ENCODE data around the gene TRIM13. TPM values are rescaled to one million over a fixed set of nuclear protein-coding genes. Genes with fewer than 3 reads are reported as not detected.

TRIM13 gene
- total RNA-seq, 1 experiment from 2014 or later = 45.4 TPM

DNA sequence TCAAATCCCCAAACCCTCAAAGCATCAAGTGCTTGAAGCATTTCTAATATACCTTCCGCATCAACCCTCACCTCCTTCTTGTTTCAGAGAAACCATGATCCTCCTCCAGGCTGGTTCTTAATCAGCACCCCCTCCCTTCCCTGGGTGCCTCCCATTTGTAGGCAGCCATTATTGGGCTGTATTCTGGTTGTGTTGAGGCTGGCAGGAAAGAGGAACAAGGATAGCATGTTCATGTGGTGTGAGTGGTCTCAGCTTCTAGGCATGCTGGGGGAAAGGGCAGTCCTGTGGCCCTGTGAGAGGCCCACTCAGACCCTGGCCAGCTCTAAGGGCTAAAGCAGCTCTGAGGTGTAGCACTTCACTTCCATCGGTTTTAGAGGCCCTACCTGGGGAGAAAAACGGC lies 18.9 kb upstream of the TRIM13 start:
- Histone ChIP-seq H2BK15ac (ENCODE audit: low read depth, low read length) (no peak overlapping the region), H3K27me3 (ENCODE audit: insufficient read depth, low read length) (no peaks in the 10 kb centered on the region), H2BK12ac (ENCODE audit: insufficient read length, low read depth, low read length) (no peak overlapping the region), H3K4me2 (ENCODE audit: insufficient read depth, insufficient read length, low read length) (no peak overlapping the region), H4K8ac (replicated peaks; ENCODE audit: insufficient read length, low read depth, low read length) (no peak overlapping the region), H2BK120ac (ENCODE audit: low read depth, low read length, poor library complexity, severe bottlenecking) (no peak overlapping the region), H2BK20ac (ENCODE audit: low read depth, low read length, poor library complexity, severe bottlenecking) (no peak overlapping the region), H3K9me3 (ENCODE audit: control insufficient read depth, low read depth, low read length) (no peaks in the 10 kb centered on the region), H3T11ph (ENCODE audit: low read length) (no peak overlapping the region), H3K18ac (ENCODE audit: insufficient read length, low read depth, low read length) (no peak overlapping the region), H3K9ac (ENCODE audit: extremely low read depth, insufficient read length, low read length) (no peak overlapping the region), H4K5ac (ENCODE audit: insufficient read length, low read depth, low read length) (no peak overlapping the region), H3K79me1 (ENCODE audit: insufficient read depth, low read depth, low read length, poor library complexity, severe bottlenecking) (no peaks in the 10 kb centered on the region), H3K14ac (ENCODE audit: insufficient read depth, low read length) (no peak overlapping the region), H2AFZ (ENCODE audit: low read length) (no peak overlapping the region), H3K4me1 (ENCODE audit: insufficient read depth, low read length) (no peaks in the 10 kb centered on the region), H3K27ac (ENCODE audit: insufficient read length, low read depth, low read length) (no peak overlapping the region), H3K23me2 (ENCODE audit: insufficient read length, low read depth, low read length, poor library complexity, severe bottlenecking) (no peaks in the 10 kb centered on the region), H3K79me2 (ENCODE audit: insufficient read depth, low read length) (no peaks in the 10 kb centered on the region), H2AK5ac (ENCODE audit: insufficient read length, low read length) (no peak overlapping the region), H2BK5ac (ENCODE audit: insufficient read length, low read length) (no peak overlapping the region), H4K20me1 (ENCODE audit: control insufficient read depth, insufficient read depth, insufficient read length) (no peaks in the 10 kb centered on the region), H3K4ac (ENCODE audit: low read depth, low read length) (no peak overlapping the region), H3K23ac (ENCODE audit: insufficient read length, low read depth, low read length) (no peak overlapping the region), H3K56ac (ENCODE audit: insufficient read length, low read depth, low read length) (no peak overlapping the region), H4K91ac (ENCODE audit: insufficient read length, low read depth, low read length) (no peak overlapping the region)
- WGBS (ENCODE audit: extremely low coverage, insufficient read length, low lambda C conversion rate) = 100% methylated on average over 1 of the region's 3 CpGs
- H3K27me3 Mint-ChIP-seq (ENCODE audit: low read depth) = peaks cover 4% of the 10 kb centered on the region; the same call in 1 of the 2 replicates
- H3K36me3 Mint-ChIP-seq (ENCODE audit: insufficient read depth in 1 of 3, low read depth in 3 of 3) = no peaks in the 10 kb centered on the region
- DNase-seq = no peak
- no peak overlapping the region for H3K4me3 Mint-ChIP-seq
- H3K4me1 Mint-ChIP-seq = peaks cover 2 to 6% of the 10 kb centered on the region in 2 experiments; a peak in 3 of 4 replicates
- TF ChIP-seq, protein P1, sequence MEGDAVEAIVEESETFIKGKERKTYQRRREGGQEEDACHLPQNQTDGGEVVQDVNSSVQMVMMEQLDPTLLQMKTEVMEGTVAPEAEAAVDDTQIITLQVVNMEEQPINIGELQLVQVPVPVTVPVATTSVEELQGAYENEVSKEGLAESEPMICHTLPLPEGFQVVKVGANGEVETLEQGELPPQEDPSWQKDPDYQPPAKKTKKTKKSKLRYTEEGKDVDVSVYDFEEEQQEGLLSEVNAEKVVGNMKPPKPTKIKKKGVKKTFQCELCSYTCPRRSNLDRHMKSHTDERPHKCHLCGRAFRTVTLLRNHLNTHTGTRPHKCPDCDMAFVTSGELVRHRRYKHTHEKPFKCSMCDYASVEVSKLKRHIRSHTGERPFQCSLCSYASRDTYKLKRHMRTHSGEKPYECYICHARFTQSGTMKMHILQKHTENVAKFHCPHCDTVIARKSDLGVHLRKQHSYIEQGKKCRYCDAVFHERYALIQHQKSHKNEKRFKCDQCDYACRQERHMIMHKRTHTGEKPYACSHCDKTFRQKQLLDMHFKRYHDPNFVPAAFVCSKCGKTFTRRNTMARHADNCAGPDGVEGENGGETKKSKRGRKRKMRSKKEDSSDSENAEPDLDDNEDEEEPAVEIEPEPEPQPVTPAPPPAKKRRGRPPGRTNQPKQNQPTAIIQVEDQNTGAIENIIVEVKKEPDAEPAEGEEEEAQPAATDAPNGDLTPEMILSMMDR (conservative IDR thresholded peaks at IDR 0.05) = no peak
- H3K27ac Mint-ChIP-seq = peak overlapping the region in 1 of 3 experiments; percentile 36; a peak in 1 of 7 replicates
- no peaks in the 10 kb centered on the region for H3K9me3 Mint-ChIP-seq
